ENCODE results near the gene BABAM2.

GRCh38 chr2:27952070-27952469 lies 61.5 kb downstream of the BABAM2 start:
- TF ChIP-seq CTCF (tag by site-specific recombination; IDR thresholded peaks at IDR 0.05) = no peak
- TF ChIP-seq ZBTB20 (tag by site-specific recombination; IDR thresholded peaks at IDR 0.05) = no peak
- TF ChIP-seq SP3 (tag by site-specific recombination; IDR thresholded peaks at IDR 0.05) = no peak
- no peak for TF ChIP-seq KLF10 (tag by site-specific recombination; IDR thresholded peaks at IDR 0.05)
- no peak for TF ChIP-seq ZNF19 (tag by site-specific recombination; IDR thresholded peaks at IDR 0.05; ENCODE audit: low read depth)
- TF ChIP-seq ZNF366 (tag by site-specific recombination; conservative IDR thresholded peaks at IDR 0.05) = no peak
- TF ChIP-seq ZNF324 (tag by site-specific recombination; IDR thresholded peaks at IDR 0.05) = no peak
